SK-N-MC (cell line): Measurements from ENCODE around the gene UNC5CL.

Experiments
- EZH2 ChIP-seq: fragments of 200-600 bp; sonication (generic); IDR thresholded peaks from one replicate; pipeline ENCODE4 v1.6.1; 2017; ENCODE audit warnings: antibody characterized with exemption
- FOXP2 ChIP-seq: optimal IDR thresholded peaks from 2 replicates; pipeline ENCODE3; 2011; ENCODE audit warnings: mild to moderate bottlenecking, moderate library complexity; ENCODE audit not compliant: insufficient read depth; ENCODE audit errors: extremely low read length, control extremely low read depth
- POLR2AphosphoS5 ChIP-seq: IDR thresholded peaks from 2 replicates; pipeline ENCODE4 v1.6.1; 2012; ENCODE audit warnings: mild to moderate bottlenecking, low read depth, low read length, borderline replicate concordance

DNA sequence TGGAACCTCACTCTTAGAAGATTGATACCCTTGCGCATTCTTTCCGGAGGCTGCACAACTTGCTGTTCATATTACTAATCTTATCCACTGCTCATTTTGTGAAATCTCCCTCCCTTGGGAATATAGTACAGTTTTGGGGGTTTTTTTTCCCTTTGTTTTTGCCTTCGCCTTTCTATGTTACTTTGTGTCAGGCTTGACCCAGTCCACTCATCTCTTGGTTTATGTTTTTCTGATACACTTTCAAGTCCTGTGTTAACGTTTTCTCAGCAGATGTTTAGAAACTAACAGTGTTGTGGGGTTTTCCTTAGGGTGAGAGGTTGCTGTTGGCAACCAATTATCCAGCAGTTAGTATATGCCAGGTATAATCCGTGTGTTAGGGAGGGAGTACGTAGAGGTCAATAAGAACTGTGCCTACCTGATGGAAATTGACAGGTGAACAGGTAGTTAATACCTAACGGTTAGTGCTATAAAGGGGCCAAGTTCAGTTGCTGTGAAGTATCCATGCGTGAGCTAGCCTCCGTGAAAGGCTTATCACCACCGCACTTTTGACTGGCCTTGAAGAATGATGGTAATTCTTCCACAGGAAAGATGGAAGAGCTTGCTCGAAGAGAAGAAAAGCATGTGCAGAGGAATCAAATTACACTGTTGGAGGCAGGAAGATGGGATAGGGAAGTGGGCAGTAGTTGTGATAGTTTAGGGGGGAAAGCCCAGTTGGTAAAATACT is 35.1 kb upstream of the UNC5CL start:
- no peak for TF ChIP-seq EZH2
- peak; percentile 22; the same call in 1 of the 2 replicates for TF ChIP-seq POLR2AphosphoS5
- TF ChIP-seq FOXP2 = no peak
